ENCODE data around the gene S100A2.

Gene S100A2

GRCh38 chr1:153552335-153552734 is 13.3 kb downstream of the S100A2 start:
- H3K36me3 Mint-ChIP-seq (ENCODE audit: insufficient read depth), result no peaks in the 10 kb centered on the region
- no peaks in the 10 kb centered on the region for H3K27me3 Mint-ChIP-seq
- no peaks in the 10 kb centered on the region for H3K9me3 Mint-ChIP-seq
- ATAC-seq (replicated peaks) (no peak), DNase-seq (no peak)
- H3K27ac Mint-ChIP-seq, result peak overlapping the region in 1 of 2 donors; percentile 29
- H3K4me1 Mint-ChIP-seq (ENCODE audit: low read depth in 2 of 2), result peaks cover 0 to 3% of the 10 kb centered on the region in 2 donors
- no peak overlapping the region for H3K4me3 Mint-ChIP-seq

GRCh38 chr1:153550827-153551500 is 14.7 kb downstream of the S100A2 start:
- Mint-ChIP-seq H3K4me1 (ENCODE audit: low read depth in 2 of 2) (peaks cover 8% of the 10 kb centered on the region in 2 donors), H3K9me3 (no peaks in the 10 kb centered on the region), H3K27ac (no peak overlapping the region), H3K27me3 (no peaks in the 10 kb centered on the region), H3K4me3 (no peak overlapping the region), H3K36me3 (ENCODE audit: insufficient read depth) (peaks cover under 1% of the 10 kb centered on the region)
- DNase-seq (no peak), ATAC-seq (replicated peaks) (no peak)

GRCh38 chr1:153550398-153550758 is 15.3 kb downstream of the S100A2 start:
- DNase-seq (no peak), ATAC-seq (replicated peaks) (no peak)
- Mint-ChIP-seq H3K27me3 (no peaks in the 10 kb centered on the region), H3K36me3 (ENCODE audit: insufficient read depth) (peaks cover 6% of the 10 kb centered on the region), H3K4me3 (no peak overlapping the region), H3K27ac (no peak overlapping the region), H3K9me3 (no peaks in the 10 kb centered on the region), H3K4me1 (ENCODE audit: low read depth in 2 of 2) (peaks cover 13 to 14% of the 10 kb centered on the region in 2 donors)

- H3K9me3 Mint-ChIP-seq, result no peaks in the 10 kb centered on the region
- H3K4me3 Mint-ChIP-seq, result no peak overlapping the region
- peaks cover 11% of the 10 kb centered on the region for H3K36me3 Mint-ChIP-seq (ENCODE audit: insufficient read depth)
- no peaks in the 10 kb centered on the region for H3K27me3 Mint-ChIP-seq
- H3K4me1 Mint-ChIP-seq (ENCODE audit: low read depth in 2 of 2), result peaks cover 18 to 19% of the 10 kb centered on the region in 2 donors
- DNase-seq (no peak), ATAC-seq (replicated peaks) (no peak)
- no peak overlapping the region for H3K27ac Mint-ChIP-seq
Measured at GRCh38 chr1:153549741-153550397, 15.8 kb downstream of the S100A2 start.

- no peak within 1 kb of the TSS for H3K4me3 Mint-ChIP-seq
- H3K27ac Mint-ChIP-seq, result peak within 1 kb of the TSS in 1 of 2 donors; percentile 8
- ATAC-seq (replicated peaks) (no peak), DNase-seq (no peak)
- no peaks in the 10 kb centered on the region for H3K9me3 Mint-ChIP-seq
- H3K4me1 Mint-ChIP-seq (ENCODE audit: low read depth in 2 of 2), result peaks cover 26 to 27% of the 10 kb centered on the region in 2 donors
- H3K36me3 Mint-ChIP-seq (ENCODE audit: insufficient read depth), result peaks cover 19% of the 10 kb centered on the region
- H3K27me3 Mint-ChIP-seq, result no peaks in the 10 kb centered on the region
Measured at GRCh38 chr1:153548722-153549688, 16.6 kb downstream of the S100A2 start, which contains the start of gene S100A3. Gene S100A3 (minus strand): TSS chr1:153549258. CDS start chr1:153548485, 773 bp downstream.

GRCh38 chr1:153547560-153548551 is 17.8 kb downstream of the S100A2 start:
- ATAC-seq (replicated peaks) (no peak), DNase-seq (no peak)
- peak overlapping the region in 1 of 2 donors; percentile 8 for H3K27ac Mint-ChIP-seq
- no peak overlapping the region for H3K4me3 Mint-ChIP-seq
- H3K4me1 Mint-ChIP-seq (ENCODE audit: low read depth in 2 of 2), result peaks cover 37 to 39% of the 10 kb centered on the region in 2 donors
- peaks cover 30% of the 10 kb centered on the region for H3K36me3 Mint-ChIP-seq (ENCODE audit: insufficient read depth)
- no peaks in the 10 kb centered on the region for H3K9me3 Mint-ChIP-seq
- no peaks in the 10 kb centered on the region for H3K27me3 Mint-ChIP-seq

- DNase-seq, result no peak
- Mint-ChIP-seq H3K36me3 (ENCODE audit: insufficient read depth) (peaks cover 32% of the 10 kb centered on the region), H3K4me1 (ENCODE audit: low read depth in 2 of 2) (peaks cover 43 to 48% of the 10 kb centered on the region in 2 donors), H3K27ac (peak overlapping the region in 1 of 2 donors; percentile 94), H3K4me3 (peak overlapping the region in 1 of 2 donors; percentile 95), H3K27me3 (no peaks in the 10 kb centered on the region), H3K9me3 (no peaks in the 10 kb centered on the region)
- no peak for ATAC-seq (replicated peaks)
Measured at GRCh38 chr1:153546796-153547559, 18.7 kb downstream of the S100A2 start.

- H3K27ac Mint-ChIP-seq, result peak overlapping the region; percentile 94 to 98
- H3K9me3 Mint-ChIP-seq, result no peaks in the 10 kb centered on the region
- peak overlapping the region; percentile 95 to 100 for H3K4me3 Mint-ChIP-seq
- DNase-seq (no peak), ATAC-seq (replicated peaks) (no peak)
- H3K4me1 Mint-ChIP-seq (ENCODE audit: low read depth in 2 of 2), result peaks cover 50 to 54% of the 10 kb centered on the region in 2 donors
- peaks cover 33% of the 10 kb centered on the region for H3K36me3 Mint-ChIP-seq (ENCODE audit: insufficient read depth)
- no peaks in the 10 kb centered on the region for H3K27me3 Mint-ChIP-seq
Measured at GRCh38 chr1:153546371-153546770, 19.3 kb downstream of the S100A2 start.

GRCh38 chr1:153545067-153546055 is 20.3 kb downstream of the S100A2 start, which contains the start of gene S100A4:
Gene S100A4 (minus strand): TSS chr1:153545806. CDS start chr1:153544794, 1,012 bp downstream.
- peaks cover 59 to 64% of the 10 kb centered on the region in 2 donors for H3K4me1 Mint-ChIP-seq (ENCODE audit: low read depth in 2 of 2)
- ATAC-seq (replicated peaks), result peak; percentile 82
- H3K36me3 Mint-ChIP-seq (ENCODE audit: insufficient read depth), result peaks cover 35% of the 10 kb centered on the region
- peak; percentile 56 to 67 (median 66) for DNase-seq
- H3K4me3 Mint-ChIP-seq, result peak within 1 kb of the TSS; percentile 95 to 100
- no peaks in the 10 kb centered on the region for H3K27me3 Mint-ChIP-seq
- peak within 1 kb of the TSS; percentile 94 to 98 for H3K27ac Mint-ChIP-seq
- no peaks in the 10 kb centered on the region for H3K9me3 Mint-ChIP-seq

GRCh38 chr1:153544453-153545066 is 21.1 kb downstream of the S100A2 start:
- H3K36me3 Mint-ChIP-seq (ENCODE audit: insufficient read depth), result peaks cover 35% of the 10 kb centered on the region
- DNase-seq (no peak), ATAC-seq (replicated peaks) (no peak)
- peak overlapping the region; percentile 95 to 100 for H3K4me3 Mint-ChIP-seq
- peaks cover 64 to 72% of the 10 kb centered on the region in 2 donors for H3K4me1 Mint-ChIP-seq (ENCODE audit: low read depth in 2 of 2)
- no peaks in the 10 kb centered on the region for H3K9me3 Mint-ChIP-seq
- peak overlapping the region; percentile 94 to 98 for H3K27ac Mint-ChIP-seq
- H3K27me3 Mint-ChIP-seq, result no peaks in the 10 kb centered on the region

Data from effector memory CD8-positive, alpha-beta T cell (primary cell).